Measurements from ENCODE around the gene AMT. TPM values are rescaled to one million over a fixed set of nuclear protein-coding genes. Genes with fewer than 3 reads are reported as not detected.

The AMT gene
- total and polyA plus RNA-seq, 2 of the 13 experiments (the other 11 are each of a cell fraction or from before 2014, with no cell fraction given), result 35.3 to 59.0 TPM

GRCh38 chr3:49469936-49470713 lies 47.9 kb upstream of the AMT start, which contains the start of gene DAG1 (continued):
- TF ChIP-seq, protein P1, sequence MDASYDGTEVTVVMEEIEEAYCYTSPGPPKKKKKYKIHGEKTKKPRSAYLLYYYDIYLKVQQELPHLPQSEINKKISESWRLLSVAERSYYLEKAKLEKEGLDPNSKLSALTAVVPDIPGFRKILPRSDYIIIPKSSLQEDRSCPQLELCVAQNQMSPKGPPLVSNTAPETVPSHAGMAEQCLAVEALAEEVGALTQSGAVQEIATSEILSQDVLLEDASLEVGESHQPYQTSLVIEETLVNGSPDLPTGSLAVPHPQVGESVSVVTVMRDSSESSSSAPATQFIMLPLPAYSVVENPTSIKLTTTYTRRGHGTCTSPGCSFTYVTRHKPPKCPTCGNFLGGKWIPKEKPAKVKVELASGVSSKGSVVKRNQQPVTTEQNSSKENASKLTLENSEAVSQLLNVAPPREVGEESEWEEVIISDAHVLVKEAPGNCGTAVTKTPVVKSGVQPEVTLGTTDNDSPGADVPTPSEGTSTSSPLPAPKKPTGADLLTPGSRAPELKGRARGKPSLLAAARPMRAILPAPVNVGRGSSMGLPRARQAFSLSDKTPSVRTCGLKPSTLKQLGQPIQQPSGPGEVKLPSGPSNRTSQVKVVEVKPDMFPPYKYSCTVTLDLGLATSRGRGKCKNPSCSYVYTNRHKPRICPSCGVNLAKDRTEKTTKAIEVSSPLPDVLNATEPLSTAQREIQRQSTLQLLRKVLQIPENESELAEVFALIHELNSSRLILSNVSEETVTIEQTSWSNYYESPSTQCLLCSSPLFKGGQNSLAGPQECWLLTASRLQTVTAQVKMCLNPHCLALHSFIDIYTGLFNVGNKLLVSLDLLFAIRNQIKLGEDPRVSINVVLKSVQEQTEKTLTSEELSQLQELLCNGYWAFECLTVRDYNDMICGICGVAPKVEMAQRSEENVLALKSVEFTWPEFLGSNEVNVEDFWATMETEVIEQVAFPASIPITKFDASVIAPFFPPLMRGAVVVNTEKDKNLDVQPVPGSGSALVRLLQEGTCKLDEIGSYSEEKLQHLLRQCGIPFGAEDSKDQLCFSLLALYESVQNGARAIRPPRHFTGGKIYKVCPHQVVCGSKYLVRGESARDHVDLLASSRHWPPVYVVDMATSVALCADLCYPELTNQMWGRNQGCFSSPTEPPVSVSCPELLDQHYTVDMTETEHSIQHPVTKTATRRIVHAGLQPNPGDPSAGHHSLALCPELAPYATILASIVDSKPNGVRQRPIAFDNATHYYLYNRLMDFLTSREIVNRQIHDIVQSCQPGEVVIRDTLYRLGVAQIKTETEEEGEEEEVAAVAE (CRISPR knock-in tag; IDR thresholded peaks at IDR 0.05; ENCODE audit: borderline replicate concordance), result no peak
- TF ChIP-seq, protein P2, sequence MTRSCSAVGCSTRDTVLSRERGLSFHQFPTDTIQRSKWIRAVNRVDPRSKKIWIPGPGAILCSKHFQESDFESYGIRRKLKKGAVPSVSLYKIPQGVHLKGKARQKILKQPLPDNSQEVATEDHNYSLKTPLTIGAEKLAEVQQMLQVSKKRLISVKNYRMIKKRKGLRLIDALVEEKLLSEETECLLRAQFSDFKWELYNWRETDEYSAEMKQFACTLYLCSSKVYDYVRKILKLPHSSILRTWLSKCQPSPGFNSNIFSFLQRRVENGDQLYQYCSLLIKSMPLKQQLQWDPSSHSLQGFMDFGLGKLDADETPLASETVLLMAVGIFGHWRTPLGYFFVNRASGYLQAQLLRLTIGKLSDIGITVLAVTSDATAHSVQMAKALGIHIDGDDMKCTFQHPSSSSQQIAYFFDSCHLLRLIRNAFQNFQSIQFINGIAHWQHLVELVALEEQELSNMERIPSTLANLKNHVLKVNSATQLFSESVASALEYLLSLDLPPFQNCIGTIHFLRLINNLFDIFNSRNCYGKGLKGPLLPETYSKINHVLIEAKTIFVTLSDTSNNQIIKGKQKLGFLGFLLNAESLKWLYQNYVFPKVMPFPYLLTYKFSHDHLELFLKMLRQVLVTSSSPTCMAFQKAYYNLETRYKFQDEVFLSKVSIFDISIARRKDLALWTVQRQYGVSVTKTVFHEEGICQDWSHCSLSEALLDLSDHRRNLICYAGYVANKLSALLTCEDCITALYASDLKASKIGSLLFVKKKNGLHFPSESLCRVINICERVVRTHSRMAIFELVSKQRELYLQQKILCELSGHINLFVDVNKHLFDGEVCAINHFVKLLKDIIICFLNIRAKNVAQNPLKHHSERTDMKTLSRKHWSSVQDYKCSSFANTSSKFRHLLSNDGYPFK (CRISPR knock-in tag; IDR thresholded peaks at IDR 0.05; ENCODE audit: borderline replicate concordance), result 0 out of 2 replicates have a peak, but pooled peaks have one; percentile 6
- TF ChIP-seq, protein P3, sequence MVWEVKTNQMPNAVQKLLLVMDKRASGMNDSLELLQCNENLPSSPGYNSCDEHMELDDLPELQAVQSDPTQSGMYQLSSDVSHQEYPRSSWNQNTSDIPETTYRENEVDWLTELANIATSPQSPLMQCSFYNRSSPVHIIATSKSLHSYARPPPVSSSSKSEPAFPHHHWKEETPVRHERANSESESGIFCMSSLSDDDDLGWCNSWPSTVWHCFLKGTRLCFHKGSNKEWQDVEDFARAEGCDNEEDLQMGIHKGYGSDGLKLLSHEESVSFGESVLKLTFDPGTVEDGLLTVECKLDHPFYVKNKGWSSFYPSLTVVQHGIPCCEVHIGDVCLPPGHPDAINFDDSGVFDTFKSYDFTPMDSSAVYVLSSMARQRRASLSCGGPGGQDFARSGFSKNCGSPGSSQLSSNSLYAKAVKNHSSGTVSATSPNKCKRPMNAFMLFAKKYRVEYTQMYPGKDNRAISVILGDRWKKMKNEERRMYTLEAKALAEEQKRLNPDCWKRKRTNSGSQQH (CRISPR knock-in tag; IDR thresholded peaks at IDR 0.05; ENCODE audit: low read depth), result 0 out of 2 replicates have a peak, but pooled peaks have one; percentile 35
- TF ChIP-seq FOXM1 (CRISPR knock-in tag; IDR thresholded peaks at IDR 0.05), result 0 out of 2 replicates have a peak, but pooled peaks have one; percentile 20
- 0 out of 2 replicates have a peak, but pooled peaks have one; percentile 51 for TF ChIP-seq MXD1 (CRISPR knock-in tag; IDR thresholded peaks at IDR 0.05)
- TF ChIP-seq, protein P4, sequence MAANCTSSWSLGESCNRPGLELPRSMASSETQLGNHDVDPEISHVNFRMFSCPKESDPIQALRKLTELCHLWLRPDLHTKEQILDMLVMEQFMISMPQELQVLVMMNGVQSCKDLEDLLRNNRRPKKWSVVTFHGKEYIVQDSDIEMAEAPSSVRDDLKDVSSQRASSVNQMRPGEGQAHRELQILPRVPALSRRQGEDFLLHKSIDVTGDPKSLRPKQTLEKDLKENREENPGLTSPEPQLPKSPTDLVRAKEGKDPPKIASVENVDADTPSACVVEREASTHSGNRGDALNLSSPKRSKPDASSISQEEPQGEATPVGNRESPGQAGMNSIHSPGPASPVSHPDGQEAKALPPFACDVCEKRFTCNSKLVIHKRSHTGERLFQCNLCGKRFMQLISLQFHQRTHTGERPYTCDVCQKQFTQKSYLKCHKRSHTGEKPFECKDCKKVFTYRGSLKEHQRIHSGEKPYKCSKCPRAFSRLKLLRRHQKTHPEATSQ (CRISPR knock-in tag; IDR thresholded peaks at IDR 0.05; ENCODE audit: borderline replicate concordance), result peak; percentile 61; the same call in 1 of the 2 replicates
- TF ChIP-seq, protein P5, sequence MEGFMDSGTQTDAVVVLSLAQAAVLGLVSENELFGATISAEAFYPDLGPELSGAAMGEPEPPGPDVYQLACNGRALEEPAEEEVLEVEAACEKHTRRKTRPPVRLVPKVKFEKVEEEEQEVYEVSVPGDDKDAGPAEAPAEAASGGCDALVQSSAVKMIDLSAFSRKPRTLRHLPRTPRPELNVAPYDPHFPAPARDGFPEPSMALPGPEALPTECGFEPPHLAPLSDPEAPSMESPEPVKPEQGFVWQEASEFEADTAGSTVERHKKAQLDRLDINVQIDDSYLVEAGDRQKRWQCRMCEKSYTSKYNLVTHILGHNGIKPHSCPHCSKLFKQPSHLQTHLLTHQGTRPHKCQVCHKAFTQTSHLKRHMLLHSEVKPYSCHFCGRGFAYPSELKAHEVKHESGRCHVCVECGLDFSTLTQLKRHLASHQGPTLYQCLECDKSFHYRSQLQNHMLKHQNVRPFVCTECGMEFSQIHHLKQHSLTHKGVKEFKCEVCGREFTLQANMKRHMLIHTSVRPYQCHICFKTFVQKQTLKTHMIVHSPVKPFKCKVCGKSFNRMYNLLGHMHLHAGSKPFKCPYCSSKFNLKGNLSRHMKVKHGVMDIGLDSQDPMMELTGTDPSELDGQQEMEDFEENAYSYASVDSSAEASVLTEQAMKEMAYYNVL (CRISPR knock-in tag; IDR thresholded peaks at IDR 0.05; ENCODE audit: borderline replicate concordance), result peak; percentile 82
- peak; percentile 55; the same call in 1 of the 2 replicates for TF ChIP-seq KLF13 (CRISPR knock-in tag; IDR thresholded peaks at IDR 0.05)
- TF ChIP-seq TEAD2 (CRISPR knock-in tag; IDR thresholded peaks at IDR 0.05), result no peak
- peak; percentile 59; the same call in 1 of the 2 replicates for TF ChIP-seq ZNF430 (CRISPR knock-in tag; IDR thresholded peaks at IDR 0.05)
- peak; percentile 97 for TF ChIP-seq RBFOX2 (IDR thresholded peaks at IDR 0.05; ENCODE audit: low read depth, low read length)
- peak; percentile 81 for TF ChIP-seq ZNF225 (CRISPR knock-in tag; IDR thresholded peaks at IDR 0.05)
- TF ChIP-seq ZFX (CRISPR knock-in tag; IDR thresholded peaks at IDR 0.05; ENCODE audit: low read depth), result peak; percentile 95; the same call in 1 of the 2 replicates
- TF ChIP-seq ESRRA (CRISPR knock-in tag; IDR thresholded peaks at IDR 0.05; ENCODE audit: low read depth), result peak; percentile 64; the same call in 1 of the 2 replicates

Data from HepG2 (cell line).